Sigmoid colon (tissue), 7 donors: ENCODE measurements around the gene SH3PXD2B. TPM values are rescaled to one million over a fixed set of nuclear protein-coding genes. Genes with fewer than 3 reads are reported as not detected.

ENCODE experiments used
- DNase-seq: peaks from one replicate; pipeline ENCODE4 v3.0.0-alpha.2; 2019
- H3K27ac ChIP-seq, 4 donors: fragments of 200-600 bp; sonication (generic); one replicate each; pipeline ENCODE4 v1.5.1; 2016 to 2019; ENCODE audit warnings: mild to moderate bottlenecking in 1 of 4
- H3K27me3 ChIP-seq, 3 donors: fragments of 200-600 bp; sonication (generic); one replicate each; pipeline ENCODE4 v1.5.1; 2019; ENCODE audit warnings: mild to moderate bottlenecking in 1 of 3
- H3K36me3 ChIP-seq, 4 donors: fragments of 200-600 bp; sonication (generic); one replicate each; pipeline ENCODE4 v1.5.1; 2016 to 2019
- H3K4me1 ChIP-seq, 4 donors: fragments of 200-600 bp; sonication (generic); one replicate each; pipeline ENCODE4 v1.5.1; 2017 to 2019
- H3K4me3 ChIP-seq, 4 donors: fragments of 200-600 bp; sonication (generic); one replicate each; pipeline ENCODE4 v1.5.1; 2017 to 2019; ENCODE audit warnings: mild to moderate bottlenecking in 2 of 4, moderate library complexity in 1 of 4
- H3K9me3 ChIP-seq, 4 donors: fragments of 200-600 bp in 3 of 4; sonication (generic) in 3 of 4; one replicate each; pipeline versions ENCODE4 v1.5.1 to v1.6.1; 2013 to 2019
- EP300 ChIP-seq, 4 donors: sonication (generic); formaldehyde crosslinking; IDR thresholded peaks; one replicate each; pipeline ENCODE4 v1.6.1; 2017; ENCODE audit warnings: antibody characterized with exemption in 4 of 4
- POLR2A ChIP-seq, 2 donors: fragments of 450-650 bp; IDR thresholded peaks; one replicate each; pipeline ENCODE4 v1.6.1; 2016; ENCODE audit warnings: antibody characterized with exemption in 2 of 2, mild to moderate bottlenecking in 2 of 2, moderate library complexity in 2 of 2
- POLR2AphosphoS5 ChIP-seq, 4 donors: sonication (generic); formaldehyde crosslinking; IDR thresholded peaks; one replicate each; pipeline ENCODE4 v1.6.1; 2017; ENCODE audit warnings: antibody characterized with exemption in 4 of 4
- WGBS, 2 donors: extraction: QIAGEN DNeasy Blood & Tissue Kit; methylation state at CpG; one replicate each; pipeline ENCODE4 v1.1.7; 2013; 5-methylcytosine and 5-hydroxymethylcytosine counted together
- intact Hi-C: fragments of 100-400 bp; cut with DNase I; formaldehyde crosslinking; loops from one replicate; pipeline ENCODE4 v1.15.1; 2023
- polyA plus RNA-seq, 3 donors: library from polyadenylated mRNA; stranded (reverse); fragments of 200-250 nt; gene quantifications; one replicate each; pipeline ENCODE4 v1.2.3, GENCODE V29; 2013
- total RNA-seq, 4 donors: library from RNA; depleted of rRNA; stranded (reverse); fragments of >200 nt; gene quantifications; one replicate each; pipeline ENCODE4 v1.1.0, GENCODE V29; 2016
- TF ChIP-seq, protein P1 (sequence below), 4 experiments: fragments of 450-650 bp in 3 of 4; fragments of 200-600 bp in 1 of 4; IDR thresholded peaks; one replicate each; pipeline ENCODE4 v1.5.1; 2016 to 2019; ENCODE audit warnings: antibody characterized with exemption in 4 of 4, mild to moderate bottlenecking in 3 of 4, moderate library complexity in 2 of 4
- donor health status: healthy with polysubstance abuse.
- donor health status: Bipolar disorder and iron deficiency.
- donor health status: healthy.

Gene SH3PXD2B
- total and polyA plus RNA-seq, 7 donors: 3.6 to 45.7 (median 19.3) TPM

- Histone ChIP-seq H3K4me1 (no peaks in the 10 kb centered on the region), H3K4me3 (no peak overlapping the region), H3K27ac (no peak overlapping the region), H3K27me3 (no peaks in the 10 kb centered on the region), H3K36me3 (no peaks in the 10 kb centered on the region), H3K9me3 (peaks cover 0 to 1% (median 0%) of the 10 kb centered on the region in 4 donors)
- DNase-seq: no peak
- TF ChIP-seq EP300 (IDR thresholded peaks at IDR 0.05) (no peak), POLR2AphosphoS5 (IDR thresholded peaks at IDR 0.05) (no peak), POLR2A (IDR thresholded peaks at IDR 0.05) (no peak)
- TF ChIP-seq, protein P1, sequence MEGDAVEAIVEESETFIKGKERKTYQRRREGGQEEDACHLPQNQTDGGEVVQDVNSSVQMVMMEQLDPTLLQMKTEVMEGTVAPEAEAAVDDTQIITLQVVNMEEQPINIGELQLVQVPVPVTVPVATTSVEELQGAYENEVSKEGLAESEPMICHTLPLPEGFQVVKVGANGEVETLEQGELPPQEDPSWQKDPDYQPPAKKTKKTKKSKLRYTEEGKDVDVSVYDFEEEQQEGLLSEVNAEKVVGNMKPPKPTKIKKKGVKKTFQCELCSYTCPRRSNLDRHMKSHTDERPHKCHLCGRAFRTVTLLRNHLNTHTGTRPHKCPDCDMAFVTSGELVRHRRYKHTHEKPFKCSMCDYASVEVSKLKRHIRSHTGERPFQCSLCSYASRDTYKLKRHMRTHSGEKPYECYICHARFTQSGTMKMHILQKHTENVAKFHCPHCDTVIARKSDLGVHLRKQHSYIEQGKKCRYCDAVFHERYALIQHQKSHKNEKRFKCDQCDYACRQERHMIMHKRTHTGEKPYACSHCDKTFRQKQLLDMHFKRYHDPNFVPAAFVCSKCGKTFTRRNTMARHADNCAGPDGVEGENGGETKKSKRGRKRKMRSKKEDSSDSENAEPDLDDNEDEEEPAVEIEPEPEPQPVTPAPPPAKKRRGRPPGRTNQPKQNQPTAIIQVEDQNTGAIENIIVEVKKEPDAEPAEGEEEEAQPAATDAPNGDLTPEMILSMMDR (IDR thresholded peaks at IDR 0.05): no peak
- WGBS, 2 donors: 85 to 89% methylated on average over 3 of the region's 3 CpGs
- intact Hi-C loops: no loop called here
These were observed 150.6 kb downstream of the SH3PXD2B start for GRCh38 chr5:172303572-172304335.

DNA sequence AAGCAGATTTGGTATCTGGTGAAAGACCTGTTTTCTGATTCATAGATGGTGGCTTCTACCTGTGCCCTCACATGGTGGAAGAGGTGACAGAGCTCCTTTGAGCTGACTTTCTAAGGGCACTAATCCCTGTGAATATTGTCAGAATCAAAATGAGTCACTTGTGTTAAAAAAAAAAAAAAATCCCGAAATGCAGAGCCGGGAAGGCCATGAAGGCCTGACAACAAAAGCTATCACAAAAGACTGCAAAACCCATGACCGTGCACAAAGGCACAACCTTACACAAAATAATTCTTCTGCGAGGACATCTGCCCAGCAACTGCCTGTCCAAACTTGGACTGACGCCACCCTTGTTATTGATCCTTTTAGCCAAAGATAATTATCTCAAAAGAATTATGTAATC, 151.2 kb downstream of the SH3PXD2B start:
- 81 to 85% methylated on average over 5 of the region's 5 CpGs for WGBS, 2 donors
- Histone ChIP-seq H3K4me1 (no peaks in the 10 kb centered on the region), H3K9me3 (peaks cover 0 to 1% (median 0%) of the 10 kb centered on the region in 4 donors), H3K27me3 (no peaks in the 10 kb centered on the region), H3K27ac (no peak overlapping the region), H3K4me3 (no peak overlapping the region), H3K36me3 (no peaks in the 10 kb centered on the region)
- intact Hi-C loops: no loop called here
- no peak for DNase-seq
- no peak for TF ChIP-seq POLR2A (IDR thresholded peaks at IDR 0.05)
- TF ChIP-seq, protein P1 (IDR thresholded peaks at IDR 0.05): no peak
- TF ChIP-seq EP300 (IDR thresholded peaks at IDR 0.05): no peak
- TF ChIP-seq POLR2AphosphoS5 (IDR thresholded peaks at IDR 0.05): no peak

GRCh38 chr5:172302047-172302710, 152.1 kb downstream of the SH3PXD2B start:
- Histone ChIP-seq H3K27ac (no peak overlapping the region), H3K4me3 (no peak overlapping the region), H3K9me3 (peaks cover 0 to 1% (median 0%) of the 10 kb centered on the region in 4 donors), H3K36me3 (no peaks in the 10 kb centered on the region), H3K4me1 (no peaks in the 10 kb centered on the region), H3K27me3 (no peaks in the 10 kb centered on the region)
- WGBS, 2 donors: 79 to 85% methylated on average over 9 of the region's 9 CpGs
- intact Hi-C loops: no loop called here
- no peak for DNase-seq
- TF ChIP-seq POLR2AphosphoS5 (IDR thresholded peaks at IDR 0.05) (no peak), POLR2A (IDR thresholded peaks at IDR 0.05) (no peak), EP300 (IDR thresholded peaks at IDR 0.05) (no peak)
- TF ChIP-seq, protein P1 (IDR thresholded peaks at IDR 0.05): no peak

DNA sequence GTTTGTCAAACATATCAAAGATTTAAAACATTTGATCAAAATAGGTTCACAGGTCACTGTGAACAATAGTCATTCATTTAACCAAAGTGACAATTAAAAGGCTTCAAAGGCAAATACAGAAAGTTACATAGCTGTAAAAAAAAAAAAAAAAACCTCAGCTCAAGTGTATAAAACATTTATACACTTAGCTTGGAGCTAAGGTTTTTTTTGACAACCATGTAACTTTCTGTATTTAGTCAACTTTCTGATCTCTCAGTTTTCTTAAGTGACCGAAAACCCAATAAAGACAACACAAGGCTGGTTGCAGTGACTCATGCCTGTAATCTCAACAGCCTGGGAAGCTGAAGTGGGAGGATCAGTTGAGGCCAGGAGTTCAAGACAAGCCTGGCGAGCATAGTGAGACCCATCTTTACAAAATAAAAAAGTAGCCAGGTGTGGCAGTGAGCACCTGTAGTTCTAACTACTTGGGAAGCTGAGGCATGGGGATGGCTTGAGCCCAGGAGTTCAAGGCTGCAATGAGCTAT, 154.3 kb downstream of the SH3PXD2B start:
- no peaks in the 10 kb centered on the region for H3K36me3 ChIP-seq
- 13 to 60% methylated on average over 2 of the region's 2 CpGs for WGBS, 2 donors
- DNase-seq: no peak
- no peak overlapping the region for H3K4me3 ChIP-seq
- H3K27ac ChIP-seq: no peak overlapping the region
- no peaks in the 10 kb centered on the region for H3K9me3 ChIP-seq
- no peaks in the 10 kb centered on the region for H3K4me1 ChIP-seq
- TF ChIP-seq EP300 (IDR thresholded peaks at IDR 0.05): no peak
- TF ChIP-seq POLR2AphosphoS5 (IDR thresholded peaks at IDR 0.05): no peak
- TF ChIP-seq POLR2A (IDR thresholded peaks at IDR 0.05): no peak
- TF ChIP-seq, protein P1 (IDR thresholded peaks at IDR 0.05): no peak
- H3K27me3 ChIP-seq: no peaks in the 10 kb centered on the region
- intact Hi-C loops: no loop called here
